Transverse colon (tissue), 3 donors: ENCODE measurements around the gene MMD.

Source experiments
- EP300 ChIP-seq: sonication (generic); formaldehyde crosslinking; IDR thresholded peaks from one replicate; pipeline ENCODE4 v1.6.1; 2017; ENCODE audit warnings: antibody characterized with exemption, low read depth
- POLR2A ChIP-seq: fragments of 450-650 bp; IDR thresholded peaks from one replicate; pipeline ENCODE4 v1.6.1; 2016; ENCODE audit warnings: antibody characterized with exemption, mild to moderate bottlenecking, moderate library complexity
- TF ChIP-seq, protein P1 (sequence below), 5 experiments: fragments of 200-600 bp in 3 of 5; fragments of 450-650 bp in 2 of 5; sonication (generic) in 3 of 5; IDR thresholded peaks; 1 replicate in 2 of 5; 2 replicates in 3 of 5; pipeline ENCODE4 v1.5.1; 2016 to 2017; ENCODE audit warnings: antibody characterized with exemption in 5 of 5, inconsistent platforms in 3 of 5, mild to moderate bottlenecking in 2 of 5, moderate library complexity in 1 of 5

GRCh38 chr17:55446581-55447205 is 25.1 kb upstream of the MMD start:
- TF ChIP-seq POLR2A (no peak), EP300 (no peak)
- TF ChIP-seq, protein P1, sequence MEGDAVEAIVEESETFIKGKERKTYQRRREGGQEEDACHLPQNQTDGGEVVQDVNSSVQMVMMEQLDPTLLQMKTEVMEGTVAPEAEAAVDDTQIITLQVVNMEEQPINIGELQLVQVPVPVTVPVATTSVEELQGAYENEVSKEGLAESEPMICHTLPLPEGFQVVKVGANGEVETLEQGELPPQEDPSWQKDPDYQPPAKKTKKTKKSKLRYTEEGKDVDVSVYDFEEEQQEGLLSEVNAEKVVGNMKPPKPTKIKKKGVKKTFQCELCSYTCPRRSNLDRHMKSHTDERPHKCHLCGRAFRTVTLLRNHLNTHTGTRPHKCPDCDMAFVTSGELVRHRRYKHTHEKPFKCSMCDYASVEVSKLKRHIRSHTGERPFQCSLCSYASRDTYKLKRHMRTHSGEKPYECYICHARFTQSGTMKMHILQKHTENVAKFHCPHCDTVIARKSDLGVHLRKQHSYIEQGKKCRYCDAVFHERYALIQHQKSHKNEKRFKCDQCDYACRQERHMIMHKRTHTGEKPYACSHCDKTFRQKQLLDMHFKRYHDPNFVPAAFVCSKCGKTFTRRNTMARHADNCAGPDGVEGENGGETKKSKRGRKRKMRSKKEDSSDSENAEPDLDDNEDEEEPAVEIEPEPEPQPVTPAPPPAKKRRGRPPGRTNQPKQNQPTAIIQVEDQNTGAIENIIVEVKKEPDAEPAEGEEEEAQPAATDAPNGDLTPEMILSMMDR (IDR thresholded peaks at IDR 0.05), result no peak
